Kidney tubule cell (primary cell): ENCODE results near the gene CDRT15.
"Not testable (repeated sequence)": the region's sequence is repeated elsewhere in the genome, so short reads cannot be mapped to it uniquely, and the experiment has no call there.

Experiments
- DNase-seq: peaks from one replicate; pipeline ENCODE4 v3.0.0-alpha.2; 2018; ENCODE audit warnings: low spot score

CDRT15 gene

GRCh38 chr17:14206891-14207290, 29.8 kb downstream of the CDRT15 start:
- no peak for DNase-seq

DNA sequence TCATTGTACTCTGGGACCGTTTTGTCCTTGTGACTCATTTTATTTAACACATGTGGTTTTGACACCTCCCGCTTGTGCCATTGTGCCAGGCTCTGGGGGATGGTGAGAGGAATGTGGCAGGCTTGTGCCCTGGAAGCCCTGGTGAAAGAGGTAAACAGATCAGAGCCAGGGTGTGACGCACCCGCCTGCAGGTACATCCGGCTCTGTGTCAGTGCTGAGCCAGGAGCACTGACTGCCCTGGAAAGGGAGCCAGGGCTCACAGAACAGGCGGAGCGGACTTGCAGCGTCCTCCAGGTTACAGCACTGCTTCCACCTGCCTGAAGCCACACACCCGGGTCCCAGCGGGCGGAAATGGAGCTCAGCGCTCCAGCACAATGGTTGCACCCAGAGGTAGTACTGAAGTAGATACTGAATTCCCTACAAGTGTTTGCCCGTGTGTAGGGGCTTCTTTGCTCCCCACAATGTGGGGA, 30.6 kb downstream of the CDRT15 start:
- DNase-seq, result peak; percentile 89

GRCh38 chr17:14205380-14205779, 31.3 kb downstream of the CDRT15 start:
- no peak for DNase-seq

GRCh38 chr17:14204546-14204945, 32.1 kb downstream of the CDRT15 start:
- no peak for DNase-seq

DNA sequence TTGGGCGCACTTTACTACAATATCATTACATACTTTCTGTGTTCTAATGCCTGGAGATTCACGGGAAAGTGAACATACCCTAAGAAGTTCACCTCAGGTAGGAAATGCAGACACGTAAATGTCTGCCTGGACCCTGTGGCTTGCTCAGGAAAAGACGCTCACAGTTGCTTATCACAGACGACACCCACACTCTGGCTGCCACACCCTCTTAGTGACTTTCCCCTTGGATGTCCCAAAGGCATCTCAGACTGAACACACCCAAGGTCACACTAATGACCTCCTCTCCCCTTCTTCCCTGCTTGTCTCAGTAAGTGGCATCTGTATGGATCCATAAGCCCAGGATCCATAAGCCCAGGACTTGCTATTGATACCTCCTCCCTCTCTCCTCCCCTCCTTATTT, 32.6 kb downstream of the CDRT15 start:
- no peak for DNase-seq

- no peak for DNase-seq
These were observed 33.3 kb downstream of the CDRT15 start for GRCh38 chr17:14203388-14203787.

DNA sequence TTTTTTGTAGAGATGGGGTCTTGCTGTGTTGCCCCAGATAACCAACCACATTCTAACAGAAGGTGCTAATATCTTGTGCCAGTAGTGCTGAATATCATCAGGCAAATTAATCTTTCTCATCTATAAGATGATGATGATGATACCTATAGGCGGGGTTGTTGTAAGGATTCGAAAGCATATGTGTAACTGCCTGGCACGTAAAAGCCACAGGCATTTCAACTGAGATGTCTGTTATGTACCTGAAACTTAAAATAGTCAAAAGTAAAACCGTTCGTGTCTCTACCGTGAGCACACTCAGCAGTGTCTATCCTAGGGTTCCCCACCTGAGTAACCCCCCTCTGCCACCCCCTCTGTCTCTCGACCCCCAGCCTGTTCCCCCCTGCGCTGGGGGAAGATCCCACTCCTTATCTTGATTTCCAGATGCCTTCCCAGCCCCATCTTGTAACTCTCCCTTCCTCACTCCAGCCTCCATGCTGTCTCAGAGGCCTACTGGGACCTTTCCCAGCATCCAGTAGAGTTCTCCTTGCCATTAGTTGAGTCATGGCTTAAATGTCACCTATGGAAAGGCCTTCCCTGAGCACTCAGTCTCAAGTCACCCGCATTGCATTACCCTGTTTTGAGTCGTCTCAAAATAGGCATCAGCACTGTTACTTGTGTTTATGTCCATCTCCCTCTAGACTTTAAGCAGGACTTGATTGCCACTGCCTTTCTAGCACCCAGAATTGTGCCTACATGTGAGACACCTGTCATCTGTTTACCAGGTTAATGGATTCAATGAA, 34.1 kb downstream of the CDRT15 start:
- DNase-seq, result no peak

DNA sequence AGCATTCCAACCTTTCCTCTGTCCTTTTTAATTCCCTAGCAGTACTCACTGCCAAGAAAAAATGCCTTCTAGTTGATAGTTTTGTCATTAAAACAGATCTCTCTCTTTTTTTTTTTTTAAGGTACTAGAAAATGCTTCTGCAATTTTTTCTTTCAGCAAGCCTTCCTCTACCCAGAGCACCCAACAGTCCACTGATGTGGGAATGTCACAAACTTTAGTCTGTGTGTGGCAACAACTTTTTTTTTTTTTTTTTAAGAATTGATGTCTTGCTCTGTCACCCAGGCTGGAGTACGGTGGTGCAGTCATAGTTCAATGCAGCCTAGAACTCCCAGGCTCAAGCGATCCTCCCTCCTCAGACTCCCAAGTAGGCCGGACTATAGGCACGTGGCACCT, 34.7 kb downstream of the CDRT15 start:
- no peak for DNase-seq

- DNase-seq, result no peak
These were observed 35.4 kb downstream of the CDRT15 start for GRCh38 chr17:14201021-14201987.

DNA sequence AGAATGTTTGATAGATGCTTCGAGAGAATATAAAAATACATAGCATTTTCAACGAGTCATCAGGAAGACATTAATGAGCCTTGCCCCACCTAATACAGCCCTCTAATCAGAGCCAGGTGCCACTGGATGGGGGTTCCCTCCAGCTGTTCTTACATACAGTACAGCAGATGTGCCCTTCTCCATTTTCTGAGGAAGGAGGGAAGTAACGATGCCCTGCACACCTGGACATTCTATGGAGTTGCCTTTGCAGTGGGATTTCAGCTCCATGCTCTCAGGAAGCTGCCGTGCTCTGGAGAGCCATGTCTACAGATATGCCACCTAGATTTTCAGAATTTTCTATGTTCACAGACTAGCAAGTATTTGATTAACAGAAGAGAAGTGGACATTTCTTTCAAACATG, 36.3 kb downstream of the CDRT15 start:
- DNase-seq, result no peak

- DNase-seq, result no peak
These were observed 37.1 kb downstream of the CDRT15 start for GRCh38 chr17:14199601-14200000.

GRCh38 chr17:14198575-14198974, 38.1 kb downstream of the CDRT15 start:
- DNase-seq, result no peak

DNA sequence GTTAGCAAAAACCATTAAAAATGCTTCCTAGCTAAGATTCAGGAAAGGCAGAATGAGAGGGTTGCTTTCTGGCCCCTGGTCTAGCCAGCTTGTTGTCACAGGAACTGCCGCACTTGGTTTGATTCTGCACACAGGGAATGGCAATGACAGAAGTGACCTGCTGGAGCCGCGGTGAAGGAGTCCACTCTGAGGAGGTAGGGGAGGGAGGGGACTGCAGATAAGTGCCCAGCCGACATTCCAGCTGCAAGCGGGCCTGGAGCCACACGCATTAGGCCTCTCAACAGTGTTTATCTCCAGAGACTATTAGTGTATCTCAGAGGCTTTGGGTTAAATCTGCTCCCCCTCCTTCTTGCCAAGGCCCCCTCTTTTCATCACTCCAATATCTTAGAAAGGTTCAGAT, 38.6 kb downstream of the CDRT15 start:
- no peak for DNase-seq

DNA sequence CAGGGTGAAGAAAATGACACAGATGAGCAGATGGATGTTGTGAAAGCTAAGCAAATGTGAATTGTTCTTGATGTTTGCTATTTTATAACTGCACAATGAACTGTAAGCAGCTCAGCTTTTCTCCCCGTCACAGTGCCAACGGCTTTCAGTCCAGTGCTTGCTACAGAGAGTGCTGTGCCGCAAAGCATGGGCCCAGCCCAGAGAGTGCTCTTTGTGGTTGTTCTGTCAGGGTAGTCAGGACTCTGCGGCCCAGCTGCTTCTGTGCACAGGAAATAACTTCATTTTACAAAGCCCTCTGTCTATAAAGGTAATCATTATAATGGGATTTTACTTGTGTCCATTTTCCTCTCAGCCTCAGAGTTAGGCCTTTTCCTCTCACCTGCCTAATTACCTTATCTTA, 39.1 kb downstream of the CDRT15 start:
- DNase-seq, result no peak

GRCh38 chr17:14197057-14197456, 39.6 kb downstream of the CDRT15 start:
- DNase-seq, result no peak

- no peak for DNase-seq
These were observed 40.2 kb downstream of the CDRT15 start for GRCh38 chr17:14196377-14196997.

DNA sequence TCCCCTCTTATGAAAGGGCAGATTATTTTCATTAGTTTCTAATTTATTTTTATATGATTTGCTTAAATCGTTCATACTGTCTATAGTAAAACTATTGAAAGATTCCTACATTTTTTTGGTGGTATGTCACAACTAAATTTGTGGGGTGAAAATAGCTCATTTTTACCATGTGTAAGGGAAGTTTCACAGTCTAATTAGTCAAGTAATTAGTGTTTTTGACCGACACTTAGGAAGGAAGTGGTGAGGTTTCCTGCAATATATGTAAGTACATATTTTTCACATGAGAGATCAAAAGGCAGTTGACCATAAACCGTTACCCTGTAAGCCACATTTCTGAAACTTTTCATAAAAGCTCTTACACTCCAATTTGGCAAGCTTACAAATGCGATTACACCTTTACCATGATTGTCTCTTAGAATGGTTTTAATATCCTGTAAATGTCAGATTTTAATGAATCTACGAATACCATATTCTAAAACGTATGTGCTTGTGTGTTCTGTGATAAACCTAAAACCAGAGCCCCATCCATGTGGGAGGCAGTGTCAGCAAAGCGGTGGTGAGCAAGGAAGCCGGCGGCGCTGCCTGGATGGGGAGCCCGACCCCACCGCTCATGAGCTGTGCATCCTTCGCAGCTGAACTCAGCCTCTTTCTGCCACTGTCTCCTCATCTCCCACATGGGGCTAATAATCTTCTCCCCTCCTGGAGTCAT, 43.9 kb downstream of the CDRT15 start:
- DNase-seq, result not testable (repeated sequence)

- DNase-seq, result not testable (repeated sequence)
These were observed 44.6 kb downstream of the CDRT15 start for GRCh38 chr17:14192039-14192438.

DNA sequence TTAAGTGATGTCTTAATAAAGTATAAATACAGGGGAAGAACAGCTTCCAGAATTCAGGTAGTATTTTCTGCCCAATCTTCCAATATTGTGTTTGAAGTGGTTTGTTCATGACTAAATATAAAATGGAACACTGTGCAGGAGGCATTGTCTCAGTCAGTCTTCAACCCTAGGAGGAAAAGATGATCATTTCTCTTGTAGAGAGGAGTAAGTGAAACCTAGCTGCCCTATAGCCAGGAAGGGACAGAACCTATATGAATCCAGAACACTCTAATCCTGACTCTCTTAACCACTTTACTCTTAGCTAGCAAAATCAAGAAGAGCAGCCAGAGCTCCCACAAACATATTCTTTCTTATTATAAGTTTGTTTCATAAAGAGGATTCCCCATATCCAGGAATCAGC, 45.2 kb downstream of the CDRT15 start:
- DNase-seq, result not testable (repeated sequence)

- DNase-seq, result not testable (repeated sequence)
These were observed 45.9 kb downstream of the CDRT15 start for GRCh38 chr17:14190774-14191173.

DNA sequence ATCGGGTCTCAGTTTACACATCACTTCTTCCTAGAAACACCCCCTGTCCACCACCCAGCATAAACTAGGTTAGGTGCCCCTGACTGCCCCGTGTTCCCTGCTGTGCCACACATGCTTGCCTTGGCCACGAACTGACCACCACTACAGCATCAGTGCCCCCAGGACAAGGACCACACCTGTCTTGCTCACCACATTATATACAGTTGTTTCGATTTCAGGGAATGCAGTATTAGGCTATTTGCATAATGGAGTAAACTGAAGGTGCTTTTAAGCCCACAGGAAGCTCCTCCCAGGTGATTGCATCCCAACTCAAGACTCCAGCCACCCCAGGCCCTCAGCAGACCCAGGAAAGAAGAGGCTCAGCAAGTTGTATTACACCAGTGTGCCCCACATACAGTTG, 50.2 kb downstream of the CDRT15 start:
- DNase-seq, result not testable (repeated sequence)
